HG03039 (cell line): ENCODE results near the gene ATAD2B.
"Not testable (repeated sequence)": the region's sequence is repeated elsewhere in the genome, so short reads cannot be mapped to it uniquely, and the experiment has no call there.

Experiments
- ATAC-seq: cut with Tn5 transposase; IDR thresholded peaks from one replicate; pipeline ENCODE4 v1.9.1; 2021; ENCODE audit warnings: mild to moderate bottlenecking, moderate library complexity; ENCODE audit not compliant: unreplicated experiment

The ATAD2B gene

GRCh38 chr2:23753291-23754010 is 173.5 kb downstream of the ATAD2B start:
- no peak for ATAC-seq

GRCh38 chr2:23751747-23752265 is 175.1 kb downstream of the ATAD2B start:
- no peak for ATAC-seq

GRCh38 chr2:23746141-23746863 is 180.6 kb downstream of the ATAD2B start:
- no peak for ATAC-seq

- ATAC-seq = no peak
Measured at GRCh38 chr2:23745726-23746105, 181.2 kb downstream of the ATAD2B start.

- ATAC-seq = no peak
Measured at GRCh38 chr2:23745068-23745725, 181.7 kb downstream of the ATAD2B start.

- ATAC-seq = not testable (repeated sequence)
Measured at GRCh38 chr2:23736783-23737182, 190.1 kb downstream of the ATAD2B start.

GRCh38 chr2:23734416-23734815 is 192.5 kb downstream of the ATAD2B start:
- ATAC-seq = no peak

- not testable (repeated sequence) for ATAC-seq
Measured at GRCh38 chr2:23723029-23723428, 203.9 kb downstream of the ATAD2B start.

GRCh38 chr2:23722255-23722654 is 204.7 kb downstream of the ATAD2B start:
- no peak for ATAC-seq

- ATAC-seq = no peak
Measured at GRCh38 chr2:23721454-23721826, 205.5 kb downstream of the ATAD2B start.

GRCh38 chr2:23720705-23721453 is 206.0 kb downstream of the ATAD2B start:
- no peak for ATAC-seq

- no peak for ATAC-seq
Measured at GRCh38 chr2:23719716-23720115, 207.2 kb downstream of the ATAD2B start.

GRCh38 chr2:23718931-23719700 is 207.8 kb downstream of the ATAD2B start:
- ATAC-seq = no peak

GRCh38 chr2:23713351-23713750 is 213.6 kb downstream of the ATAD2B start:
- no peak for ATAC-seq

- no peak for ATAC-seq
Measured at GRCh38 chr2:23712756-23713151, 214.2 kb downstream of the ATAD2B start.

GRCh38 chr2:23711979-23712755 is 214.8 kb downstream of the ATAD2B start:
- ATAC-seq = no peak

GRCh38 chr2:23709311-23709710 is 217.6 kb downstream of the ATAD2B start:
- ATAC-seq = no peak

GRCh38 chr2:23708771-23709170 is 218.2 kb downstream of the ATAD2B start:
- ATAC-seq = no peak

- no peak for ATAC-seq
Measured at GRCh38 chr2:23707096-23707495, 219.8 kb downstream of the ATAD2B start.
